ENCODE results near the gene ATG2B.

- TF ChIP-seq POLR2AphosphoS5 (IDR thresholded peaks at IDR 0.05), result no peak
- no peak for TF ChIP-seq CTCF (IDR thresholded peaks at IDR 0.05 in 8 of 11, conservative IDR thresholded peaks at IDR 0.05 in 3 of 11)
These were observed 116.6 kb downstream of the ATG2B start for GRCh38 chr14:96246539-96246847.

Measured in spleen (tissue), 7 donors.